BE2C (cell line): Measurements from ENCODE around the gene HUS1.

Experiments
- DNase-seq: peaks from one replicate; pipeline ENCODE4 v3.0.0-alpha.2; 2020
- H3K27me3 ChIP-seq: fragments of 250-450 bp; sonication (Bioruptor Pico); 2 replicates; pipeline ENCODE4 v1.5.1; 2020; ENCODE audit warnings: mild to moderate bottlenecking
- H3K36me3 ChIP-seq: fragments of 250-450 bp; sonication (Bioruptor Pico); 2 replicates; pipeline ENCODE4 v1.5.1; 2020; ENCODE audit warnings: mild to moderate bottlenecking
- H3K4me1 ChIP-seq: fragments of 250-450 bp; sonication (Bioruptor Pico); 2 replicates; pipeline ENCODE4 v1.5.1; 2020
- H3K4me3 ChIP-seq: 2 replicates; pipeline ENCODE4 v1.5.1; 2011; ENCODE audit warnings: low read depth, low read length
- H3K9me3 ChIP-seq: fragments of 250-450 bp; sonication (Bioruptor Pico); 2 replicates; pipeline ENCODE4 v1.5.1; 2020
- CTCF ChIP-seq: IDR thresholded peaks from 2 replicates; pipeline ENCODE4 v1.5.1; 2012; ENCODE audit warnings: mild to moderate bottlenecking, low read depth, low read length

The HUS1 gene

GRCh38 chr7:47970761-47971160 lies 8.7 kb downstream of the HUS1 start:
- peaks cover 55% of the 10 kb centered on the region for H3K36me3 ChIP-seq
- H3K9me3 ChIP-seq = no peaks in the 10 kb centered on the region
- no peak for DNase-seq
- no peaks in the 10 kb centered on the region; the same call in 1 of the 2 replicates for H3K4me1 ChIP-seq
- no peak overlapping the region for H3K4me3 ChIP-seq
- no peak for TF ChIP-seq CTCF
- no peaks in the 10 kb centered on the region for H3K27me3 ChIP-seq

GRCh38 chr7:47968847-47969774 lies 10.3 kb downstream of the HUS1 start:
- TF ChIP-seq CTCF = peak; percentile 99
- peaks cover 60% of the 10 kb centered on the region for H3K36me3 ChIP-seq
- peak; percentile 85 for DNase-seq
- H3K9me3 ChIP-seq = no peaks in the 10 kb centered on the region
- no peak overlapping the region for H3K4me3 ChIP-seq
- no peaks in the 10 kb centered on the region; the same call in 1 of the 2 replicates for H3K4me1 ChIP-seq
- no peaks in the 10 kb centered on the region for H3K27me3 ChIP-seq

- Histone ChIP-seq H3K4me1 (no peaks in the 10 kb centered on the region; the same call in 1 of the 2 replicates), H3K36me3 (peaks cover 57% of the 10 kb centered on the region), H3K27me3 (no peaks in the 10 kb centered on the region), H3K9me3 (no peaks in the 10 kb centered on the region), H3K4me3 (no peak overlapping the region)
- TF ChIP-seq CTCF = no peak
- no peak for DNase-seq
These were observed 11.7 kb downstream of the HUS1 start for GRCh38 chr7:47967708-47968107.

GRCh38 chr7:47967123-47967522 lies 12.3 kb downstream of the HUS1 start:
- no peak for TF ChIP-seq CTCF
- no peaks in the 10 kb centered on the region for H3K9me3 ChIP-seq
- no peaks in the 10 kb centered on the region for H3K27me3 ChIP-seq
- DNase-seq = no peak
- peaks cover 57% of the 10 kb centered on the region for H3K36me3 ChIP-seq
- no peaks in the 10 kb centered on the region; the same call in 1 of the 2 replicates for H3K4me1 ChIP-seq
- H3K4me3 ChIP-seq = no peak overlapping the region

GRCh38 chr7:47965456-47965855 lies 14.0 kb downstream of the HUS1 start:
- Histone ChIP-seq H3K36me3 (peaks cover 69% of the 10 kb centered on the region), H3K27me3 (no peaks in the 10 kb centered on the region), H3K4me1 (no peaks in the 10 kb centered on the region; the same call in 1 of the 2 replicates), H3K9me3 (no peaks in the 10 kb centered on the region), H3K4me3 (no peak overlapping the region)
- no peak for TF ChIP-seq CTCF
- no peak for DNase-seq

- DNase-seq = no peak
- Histone ChIP-seq H3K9me3 (no peaks in the 10 kb centered on the region), H3K27me3 (no peaks in the 10 kb centered on the region), H3K4me3 (no peak overlapping the region), H3K36me3 (peaks cover 57% of the 10 kb centered on the region), H3K4me1 (no peaks in the 10 kb centered on the region)
- TF ChIP-seq CTCF = no peak
These were observed 17.2 kb downstream of the HUS1 start for GRCh38 chr7:47962262-47962661.
